ENCODE results near the gene RAB4B.
"Not testable (repeated sequence)": the region's sequence is repeated elsewhere in the genome, so short reads cannot be mapped to it uniquely, and the experiment has no call there.

RAB4B gene

GRCh38 chr19:40813182-40813581 lies 35.1 kb downstream of the RAB4B start:
- Histone ChIP-seq H3F3A (ENCODE audit: low read depth) (no peaks in the 10 kb centered on the region), H3K9me3 (ENCODE audit: insufficient read depth, low read depth, low read length) (no peaks in the 10 kb centered on the region), H3K79me2 (ENCODE audit: insufficient read depth, low read length) (peaks cover 5% of the 10 kb centered on the region; the same call in 1 of the 2 replicates), H4K20me1 (ENCODE audit: insufficient read depth, low read length, poor library complexity, severe bottlenecking) (peaks cover 2% of the 10 kb centered on the region), H3K4me2 (ENCODE audit: low read depth, low read length, poor library complexity, severe bottlenecking) (no peak overlapping the region), H3K9me2 (replicated peaks; ENCODE audit: low read depth, low read length) (no peaks in the 10 kb centered on the region), H3K4me1 (ENCODE audit: insufficient read depth, low read length, poor library complexity, severe bottlenecking) (no peaks in the 10 kb centered on the region), H3K27me3 (ENCODE audit: insufficient read depth, low read length, poor library complexity, severe bottlenecking) (no peaks in the 10 kb centered on the region), H3K4me3 (ENCODE audit: low read length, poor library complexity, severe bottlenecking) (no peak overlapping the region), H3K36me3 (ENCODE audit: insufficient read depth, low read length) (peaks cover 6% of the 10 kb centered on the region; the same call in 1 of the 2 replicates), H2AFZ (ENCODE audit: low read length) (no peak overlapping the region), H3K9ac (ENCODE audit: low read depth, low read length, poor library complexity, severe bottlenecking) (no peak overlapping the region)
- TF ChIP-seq EZH2phosphoT487 (IDR thresholded peaks at IDR 0.05; ENCODE audit: borderline replicate concordance) (no peak), CTCF (conservative IDR thresholded peaks at IDR 0.05; ENCODE audit: low read length) (no peak)

GRCh38 chr19:40815223-40815622 lies 37.2 kb downstream of the RAB4B start:
- Histone ChIP-seq H3K4me3 (ENCODE audit: low read length, poor library complexity, severe bottlenecking) (no peak overlapping the region), H4K20me1 (ENCODE audit: insufficient read depth, low read length, poor library complexity, severe bottlenecking) (no peaks in the 10 kb centered on the region), H3K9me3 (ENCODE audit: insufficient read depth, low read depth, low read length) (no peaks in the 10 kb centered on the region), H3K27me3 (ENCODE audit: insufficient read depth, low read length, poor library complexity, severe bottlenecking) (no peaks in the 10 kb centered on the region), H3K4me1 (ENCODE audit: insufficient read depth, low read length, poor library complexity, severe bottlenecking) (no peaks in the 10 kb centered on the region), H3K9ac (ENCODE audit: low read depth, low read length, poor library complexity, severe bottlenecking) (no peak overlapping the region), H3K4me2 (ENCODE audit: low read depth, low read length, poor library complexity, severe bottlenecking) (no peak overlapping the region), H2AFZ (ENCODE audit: low read length) (no peak overlapping the region), H3F3A (ENCODE audit: low read depth) (no peaks in the 10 kb centered on the region), H3K79me2 (ENCODE audit: insufficient read depth, low read length) (no peaks in the 10 kb centered on the region), H3K36me3 (ENCODE audit: insufficient read depth, low read length) (no peaks in the 10 kb centered on the region), H3K9me2 (replicated peaks; ENCODE audit: low read depth, low read length) (no peaks in the 10 kb centered on the region)
- TF ChIP-seq EZH2phosphoT487 (IDR thresholded peaks at IDR 0.05; ENCODE audit: borderline replicate concordance): no peak
- TF ChIP-seq CTCF (conservative IDR thresholded peaks at IDR 0.05; ENCODE audit: low read length): no peak

- H3K4me2 ChIP-seq (ENCODE audit: low read depth, low read length, poor library complexity, severe bottlenecking): peak overlapping the region; percentile 34
- H3K36me3 ChIP-seq (ENCODE audit: insufficient read depth, low read length); H3K27me3 ChIP-seq (ENCODE audit: insufficient read depth, low read length, poor library complexity, severe bottlenecking); H3K9ac ChIP-seq (ENCODE audit: low read depth, low read length, poor library complexity, severe bottlenecking); H3K9me2 ChIP-seq (replicated peaks; ENCODE audit: low read depth, low read length); H2AFZ ChIP-seq (ENCODE audit: low read length); H3K4me3 ChIP-seq (ENCODE audit: low read length, poor library complexity, severe bottlenecking); H3K9me3 ChIP-seq (ENCODE audit: insufficient read depth, low read depth, low read length); H4K20me1 ChIP-seq (ENCODE audit: insufficient read depth, low read length, poor library complexity, severe bottlenecking); H3K4me1 ChIP-seq (ENCODE audit: insufficient read depth, low read length, poor library complexity, severe bottlenecking); H3F3A ChIP-seq (ENCODE audit: low read depth); H3K79me2 ChIP-seq (ENCODE audit: insufficient read depth, low read length): not testable (repeated sequence)
- TF ChIP-seq CTCF (conservative IDR thresholded peaks at IDR 0.05; ENCODE audit: low read length): 0 out of 2 replicates have a peak, but pooled peaks have one; percentile 34
Measured at GRCh38 chr19:40818480-40819399, 40.7 kb downstream of the RAB4B start.

All from Loucy (cell line).